GM23338 (cell line): ENCODE results near the gene SLC12A3. TPM values are rescaled to one million over a fixed set of nuclear protein-coding genes. Genes with fewer than 3 reads are reported as not detected.

Experiments used
- ATAC-seq: fragments of 200-7000 bp; cut with Tn5 transposase; 3 replicates; pipeline ENCODE4 v1.9.1; 2020
- DNase-seq: peaks from one replicate; pipeline ENCODE4 v3.0.0-alpha.2; 2015; ENCODE audit warnings: low spot score
- H2AFZ ChIP-seq: fragments of 200-600 bp; sonication (generic); 2 replicates; pipeline ENCODE4 v1.8.0; 2016; ENCODE audit warnings: antibody characterized with exemption, mild to moderate bottlenecking, moderate library complexity
- H3F3A ChIP-seq: fragments of 200-600 bp; sonication (generic); replicated peaks from 2 replicates; pipeline ENCODE4 v1.8.0; 2017; ENCODE audit warnings: antibody characterized with exemption, mixed run types, low read depth
- H3K27ac ChIP-seq: fragments of 200-600 bp; sonication (generic); 2 replicates; pipeline ENCODE4 v1.6.1; 2016; ENCODE audit warnings: low read depth
- H3K27me3 ChIP-seq: fragments of 200-600 bp; sonication (generic); 2 replicates; pipeline ENCODE4 v1.8.0; 2016; ENCODE audit warnings: mild to moderate bottlenecking, mixed run types, moderate library complexity; ENCODE audit not compliant: insufficient read depth
- H3K36me3 ChIP-seq: fragments of 200-600 bp; sonication (generic); 2 replicates; pipeline ENCODE4 v1.8.0; 2016; ENCODE audit warnings: mild to moderate bottlenecking; ENCODE audit not compliant: insufficient read depth
- H3K4me1 ChIP-seq: fragments of 200-600 bp; sonication (generic); 2 replicates; pipeline ENCODE4 v1.8.0; 2016; ENCODE audit warnings: mild to moderate bottlenecking, moderate library complexity; ENCODE audit not compliant: insufficient read depth
- H3K4me2 ChIP-seq: fragments of 200-600 bp; sonication (generic); 2 replicates; pipeline ENCODE4 v1.7.1; 2017; ENCODE audit warnings: mixed run types
- H3K4me3 ChIP-seq: fragments of 200-600 bp; sonication (generic); 2 replicates; pipeline ENCODE4 v1.6.1; 2016; ENCODE audit warnings: mixed run types
- H3K79me2 ChIP-seq: fragments of 200-600 bp; sonication (generic); replicated peaks from 2 replicates; pipeline ENCODE4 v1.8.0; 2017; ENCODE audit warnings: mild to moderate bottlenecking; ENCODE audit not compliant: insufficient read depth
- H3K9me2 ChIP-seq: fragments of 200-600 bp; sonication (generic); 2 replicates; pipeline ENCODE4 v1.8.0; 2017; ENCODE audit not compliant: insufficient read depth
- H4K20me1 ChIP-seq: fragments of 200-600 bp; sonication (generic); replicated peaks from 2 replicates; pipeline ENCODE4 v1.8.0; 2017; ENCODE audit warnings: mild to moderate bottlenecking; ENCODE audit not compliant: insufficient read depth
- H3K27ac Mint-ChIP-seq: 2 replicates; pipeline ENCODE4 v1.8.0; 2020; ENCODE audit warnings: inconsistent platforms, mild to moderate bottlenecking, moderate library complexity, mixed read lengths
- H3K27me3 Mint-ChIP-seq: 3 replicates; pipeline ENCODE4 v1.8.0; 2022; ENCODE audit warnings: low read depth, mild to moderate bottlenecking, moderate library complexity, mixed read lengths, inconsistent platforms; ENCODE audit not compliant: insufficient read depth, poor library complexity
- H3K36me3 Mint-ChIP-seq: 3 replicates; pipeline ENCODE4 v1.8.0; 2021; ENCODE audit warnings: low read depth, mild to moderate bottlenecking, inconsistent platforms, moderate library complexity, mixed read lengths
- H3K4me1 Mint-ChIP-seq: 3 replicates; pipeline ENCODE4 v1.8.0; 2020; ENCODE audit warnings: mild to moderate bottlenecking, inconsistent platforms, mixed read lengths
- H3K4me3 Mint-ChIP-seq: 3 replicates; pipeline ENCODE4 v1.8.0; 2021; ENCODE audit warnings: moderate library complexity, mild to moderate bottlenecking, inconsistent platforms, mixed read lengths
- H3K9me3 Mint-ChIP-seq: 3 replicates; pipeline ENCODE4 v1.8.0; 2020; ENCODE audit warnings: moderate library complexity, mild to moderate bottlenecking, inconsistent platforms, mixed read lengths
- CREB1 ChIP-seq: fragments of 250-450 bp; sonication (Bioruptor Pico); IDR thresholded peaks from 2 replicates; pipeline ENCODE4 v1.5.0; 2020; ENCODE audit warnings: low read depth, mild to moderate bottlenecking, moderate library complexity
- ETS1 ChIP-seq: IDR thresholded peaks from 2 replicates; pipeline ENCODE4 v1.6.1; 2016; ENCODE audit warnings: antibody characterized with exemption
- EZH2 ChIP-seq: fragments of 200-600 bp; sonication (generic); IDR thresholded peaks from one replicate; pipeline ENCODE4 v1.8.0; 2017; ENCODE audit warnings: antibody characterized with exemption, mild to moderate bottlenecking, low read depth; ENCODE audit not compliant: unreplicated experiment
- EZH2phosphoT487 ChIP-seq: fragments of 200-600 bp; sonication (generic); IDR thresholded peaks from one replicate; pipeline ENCODE4 v1.8.1; 2018; ENCODE audit warnings: antibody characterized with exemption; ENCODE audit not compliant: unreplicated experiment
- JUNB ChIP-seq: IDR thresholded peaks from one replicate; pipeline ENCODE4 v1.6.1; 2016; ENCODE audit warnings: antibody characterized with exemption; ENCODE audit not compliant: unreplicated experiment
- NANOG ChIP-seq: IDR thresholded peaks from 2 replicates; pipeline ENCODE4 v1.6.1; 2016; ENCODE audit warnings: antibody characterized with exemption, borderline replicate concordance
- POLR2AphosphoS5 ChIP-seq: IDR thresholded peaks from 2 replicates; pipeline ENCODE4 v1.6.1; 2016; ENCODE audit warnings: antibody characterized with exemption, low read depth
- REST ChIP-seq: IDR thresholded peaks from one replicate; pipeline ENCODE4 v1.6.1; 2018; ENCODE audit warnings: antibody characterized with exemption; ENCODE audit not compliant: unreplicated experiment
- STAT1 ChIP-seq: IDR thresholded peaks from one replicate; pipeline ENCODE4 v1.6.1; 2016; ENCODE audit warnings: antibody characterized with exemption; ENCODE audit not compliant: unreplicated experiment
- ZNF114 ChIP-seq: fragments of 250-450 bp; sonication (Bioruptor Pico); IDR thresholded peaks from 2 replicates; pipeline ENCODE4 v1.5.0; 2020; ENCODE audit warnings: mild to moderate bottlenecking, moderate library complexity
- ZNF331 ChIP-seq: fragments of 250-450 bp; sonication (Bioruptor Pico); IDR thresholded peaks from 2 replicates; pipeline ENCODE4 v1.5.0; 2020; ENCODE audit warnings: low read depth, mild to moderate bottlenecking, moderate library complexity
- polyA plus RNA-seq: library from polyadenylated mRNA; unstranded; fragments of >200 nt; fragmentation: Nextera tagmentation; extraction: Ambion mirVana; gene quantifications from 2 replicates; pipeline ENCODE4 v1.2.1, GENCODE V29; 2016
- total RNA-seq: library from RNA; depleted of rRNA; stranded (reverse); fragments of >200 nt; shearing (Covaris generic); gene quantifications from 2 replicates; pipeline ENCODE4 v1.2.3, GENCODE V29; 2014
- TF ChIP-seq, protein P1 (sequence below), 2 experiments: fragments of 200-600 bp in 1 of 2; sonication (generic) in 1 of 2; conservative IDR thresholded peaks; 2 replicates each; pipeline versions ENCODE4 v1.5.1 to v1.6.1; 2016 to 2017; ENCODE audit warnings: antibody characterized with exemption in 2 of 2, low read depth in 2 of 2, mild to moderate bottlenecking in 2 of 2, moderate library complexity in 1 of 2
- TF ChIP-seq, protein P2 (sequence below): fragments of 250-450 bp; sonication (Bioruptor Pico); IDR thresholded peaks from 2 replicates; pipeline ENCODE4 v1.5.0; 2020; ENCODE audit warnings: mild to moderate bottlenecking, moderate library complexity

SLC12A3 gene
- total and polyA plus RNA-seq, 2 experiments from 2014 or later, result not detected

- no peaks in the 10 kb centered on the region; the same call in 1 of the 2 replicates for H4K20me1 ChIP-seq
- no peak overlapping the region for H2AFZ ChIP-seq
- no peaks in the 10 kb centered on the region for H3K9me2 ChIP-seq
- H3K27me3 ChIP-seq, result no peaks in the 10 kb centered on the region
- ATAC-seq, result no peak
- H3K4me2 ChIP-seq, result no peak overlapping the region
- H3K79me2 ChIP-seq, result no peaks in the 10 kb centered on the region
- H3K27ac ChIP-seq, result no peak overlapping the region
- Mint-ChIP-seq H3K4me3 (no peak overlapping the region), H3K27me3 (peaks cover 7% of the 10 kb centered on the region), H3K36me3 (peaks cover 59% of the 10 kb centered on the region), H3K9me3 (no peaks in the 10 kb centered on the region), H3K27ac (no peak overlapping the region), H3K4me1 (peaks cover 12% of the 10 kb centered on the region; the same call in 2 of the 3 replicates)
- no peak for DNase-seq
- H3K4me1 ChIP-seq, result peaks cover 5% of the 10 kb centered on the region
- TF ChIP-seq ETS1 (no peak), EZH2 (no peak), CREB1 (CRISPR knock-in tag) (no peak), REST (no peak), STAT1 (no peak), ZNF114 (CRISPR knock-in tag) (no peak), ZNF331 (CRISPR knock-in tag) (no peak), EZH2phosphoT487 (no peak), JUNB (no peak), POLR2AphosphoS5 (no peak), NANOG (no peak)
- TF ChIP-seq, protein P1, sequence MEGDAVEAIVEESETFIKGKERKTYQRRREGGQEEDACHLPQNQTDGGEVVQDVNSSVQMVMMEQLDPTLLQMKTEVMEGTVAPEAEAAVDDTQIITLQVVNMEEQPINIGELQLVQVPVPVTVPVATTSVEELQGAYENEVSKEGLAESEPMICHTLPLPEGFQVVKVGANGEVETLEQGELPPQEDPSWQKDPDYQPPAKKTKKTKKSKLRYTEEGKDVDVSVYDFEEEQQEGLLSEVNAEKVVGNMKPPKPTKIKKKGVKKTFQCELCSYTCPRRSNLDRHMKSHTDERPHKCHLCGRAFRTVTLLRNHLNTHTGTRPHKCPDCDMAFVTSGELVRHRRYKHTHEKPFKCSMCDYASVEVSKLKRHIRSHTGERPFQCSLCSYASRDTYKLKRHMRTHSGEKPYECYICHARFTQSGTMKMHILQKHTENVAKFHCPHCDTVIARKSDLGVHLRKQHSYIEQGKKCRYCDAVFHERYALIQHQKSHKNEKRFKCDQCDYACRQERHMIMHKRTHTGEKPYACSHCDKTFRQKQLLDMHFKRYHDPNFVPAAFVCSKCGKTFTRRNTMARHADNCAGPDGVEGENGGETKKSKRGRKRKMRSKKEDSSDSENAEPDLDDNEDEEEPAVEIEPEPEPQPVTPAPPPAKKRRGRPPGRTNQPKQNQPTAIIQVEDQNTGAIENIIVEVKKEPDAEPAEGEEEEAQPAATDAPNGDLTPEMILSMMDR (conservative IDR thresholded peaks at IDR 0.05; ENCODE audit: low read depth in 2 of 2), result no peak
- TF ChIP-seq, protein P2, sequence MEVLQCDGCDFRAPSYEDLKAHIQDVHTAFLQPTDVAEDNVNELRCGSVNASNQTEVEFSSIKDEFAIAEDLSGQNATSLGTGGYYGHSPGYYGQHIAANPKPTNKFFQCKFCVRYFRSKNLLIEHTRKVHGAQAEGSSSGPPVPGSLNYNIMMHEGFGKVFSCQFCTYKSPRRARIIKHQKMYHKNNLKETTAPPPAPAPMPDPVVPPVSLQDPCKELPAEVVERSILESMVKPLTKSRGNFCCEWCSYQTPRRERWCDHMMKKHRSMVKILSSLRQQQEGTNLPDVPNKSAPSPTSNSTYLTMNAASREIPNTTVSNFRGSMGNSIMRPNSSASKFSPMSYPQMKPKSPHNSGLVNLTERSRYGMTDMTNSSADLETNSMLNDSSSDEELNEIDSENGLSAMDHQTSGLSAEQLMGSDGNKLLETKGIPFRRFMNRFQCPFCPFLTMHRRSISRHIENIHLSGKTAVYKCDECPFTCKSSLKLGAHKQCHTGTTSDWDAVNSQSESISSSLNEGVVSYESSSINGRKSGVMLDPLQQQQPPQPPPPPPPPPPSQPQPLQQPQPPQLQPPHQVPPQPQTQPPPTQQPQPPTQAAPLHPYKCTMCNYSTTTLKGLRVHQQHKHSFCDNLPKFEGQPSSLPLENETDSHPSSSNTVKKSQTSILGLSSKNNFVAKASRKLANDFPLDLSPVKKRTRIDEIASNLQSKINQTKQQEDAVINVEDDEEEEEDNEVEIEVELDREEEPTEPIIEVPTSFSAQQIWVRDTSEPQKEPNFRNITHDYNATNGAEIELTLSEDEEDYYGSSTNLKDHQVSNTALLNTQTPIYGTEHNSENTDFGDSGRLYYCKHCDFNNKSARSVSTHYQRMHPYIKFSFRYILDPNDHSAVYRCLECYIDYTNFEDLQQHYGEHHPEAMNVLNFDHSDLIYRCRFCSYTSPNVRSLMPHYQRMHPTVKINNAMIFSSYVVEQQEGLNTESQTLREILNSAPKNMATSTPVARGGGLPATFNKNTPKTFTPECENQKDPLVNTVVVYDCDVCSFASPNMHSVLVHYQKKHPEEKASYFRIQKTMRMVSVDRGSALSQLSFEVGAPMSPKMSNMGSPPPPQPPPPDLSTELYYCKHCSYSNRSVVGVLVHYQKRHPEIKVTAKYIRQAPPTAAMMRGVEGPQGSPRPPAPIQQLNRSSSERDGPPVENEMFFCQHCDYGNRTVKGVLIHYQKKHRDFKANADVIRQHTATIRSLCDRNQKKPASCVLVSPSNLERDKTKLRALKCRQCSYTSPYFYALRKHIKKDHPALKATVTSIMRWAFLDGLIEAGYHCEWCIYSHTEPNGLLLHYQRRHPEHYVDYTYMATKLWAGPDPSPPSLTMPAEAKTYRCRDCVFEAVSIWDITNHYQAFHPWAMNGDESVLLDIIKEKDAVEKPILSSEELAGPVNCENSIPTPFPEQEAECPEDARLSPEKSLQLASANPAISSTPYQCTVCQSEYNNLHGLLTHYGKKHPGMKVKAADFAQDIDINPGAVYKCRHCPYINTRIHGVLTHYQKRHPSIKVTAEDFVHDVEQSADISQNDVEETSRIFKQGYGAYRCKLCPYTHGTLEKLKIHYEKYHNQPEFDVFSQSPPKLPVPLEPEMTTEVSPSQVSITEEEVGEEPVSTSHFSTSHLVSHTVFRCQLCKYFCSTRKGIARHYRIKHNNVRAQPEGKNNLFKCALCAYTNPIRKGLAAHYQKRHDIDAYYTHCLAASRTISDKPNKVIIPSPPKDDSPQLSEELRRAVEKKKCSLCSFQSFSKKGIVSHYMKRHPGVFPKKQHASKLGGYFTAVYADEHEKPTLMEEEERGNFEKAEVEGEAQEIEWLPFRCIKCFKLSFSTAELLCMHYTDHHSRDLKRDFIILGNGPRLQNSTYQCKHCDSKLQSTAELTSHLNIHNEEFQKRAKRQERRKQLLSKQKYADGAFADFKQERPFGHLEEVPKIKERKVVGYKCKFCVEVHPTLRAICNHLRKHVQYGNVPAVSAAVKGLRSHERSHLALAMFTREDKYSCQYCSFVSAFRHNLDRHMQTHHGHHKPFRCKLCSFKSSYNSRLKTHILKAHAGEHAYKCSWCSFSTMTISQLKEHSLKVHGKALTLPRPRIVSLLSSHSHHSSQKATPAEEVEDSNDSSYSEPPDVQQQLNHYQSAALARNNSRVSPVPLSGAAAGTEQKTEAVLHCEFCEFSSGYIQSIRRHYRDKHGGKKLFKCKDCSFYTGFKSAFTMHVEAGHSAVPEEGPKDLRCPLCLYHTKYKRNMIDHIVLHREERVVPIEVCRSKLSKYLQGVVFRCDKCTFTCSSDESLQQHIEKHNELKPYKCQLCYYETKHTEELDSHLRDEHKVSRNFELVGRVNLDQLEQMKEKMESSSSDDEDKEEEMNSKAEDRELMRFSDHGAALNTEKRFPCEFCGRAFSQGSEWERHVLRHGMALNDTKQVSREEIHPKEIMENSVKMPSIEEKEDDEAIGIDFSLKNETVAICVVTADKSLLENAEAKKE, result no peak
- H3K36me3 ChIP-seq, result peaks cover 15% of the 10 kb centered on the region; the same call in 1 of the 2 replicates
- no peak overlapping the region for H3K4me3 ChIP-seq
- no peaks in the 10 kb centered on the region for H3F3A ChIP-seq
Observed at GRCh38 chr16:56844056-56844455, 21.0 kb upstream of the SLC12A3 start.
